Nucleus accumbens (tissue), 56 donors: ENCODE data around the gene IRF5.

Experiments used
- DNase-seq, 56 donors: peaks; one replicate each; lab custom pipeline; 2025; lab: John Stamatoyannopoulos, UW

The IRF5 gene, protein sequence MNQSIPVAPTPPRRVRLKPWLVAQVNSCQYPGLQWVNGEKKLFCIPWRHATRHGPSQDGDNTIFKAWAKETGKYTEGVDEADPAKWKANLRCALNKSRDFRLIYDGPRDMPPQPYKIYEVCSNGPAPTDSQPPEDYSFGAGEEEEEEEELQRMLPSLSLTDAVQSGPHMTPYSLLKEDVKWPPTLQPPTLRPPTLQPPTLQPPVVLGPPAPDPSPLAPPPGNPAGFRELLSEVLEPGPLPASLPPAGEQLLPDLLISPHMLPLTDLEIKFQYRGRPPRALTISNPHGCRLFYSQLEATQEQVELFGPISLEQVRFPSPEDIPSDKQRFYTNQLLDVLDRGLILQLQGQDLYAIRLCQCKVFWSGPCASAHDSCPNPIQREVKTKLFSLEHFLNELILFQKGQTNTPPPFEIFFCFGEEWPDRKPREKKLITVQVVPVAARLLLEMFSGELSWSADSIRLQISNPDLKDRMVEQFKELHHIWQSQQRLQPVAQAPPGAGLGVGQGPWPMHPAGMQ

DNA sequence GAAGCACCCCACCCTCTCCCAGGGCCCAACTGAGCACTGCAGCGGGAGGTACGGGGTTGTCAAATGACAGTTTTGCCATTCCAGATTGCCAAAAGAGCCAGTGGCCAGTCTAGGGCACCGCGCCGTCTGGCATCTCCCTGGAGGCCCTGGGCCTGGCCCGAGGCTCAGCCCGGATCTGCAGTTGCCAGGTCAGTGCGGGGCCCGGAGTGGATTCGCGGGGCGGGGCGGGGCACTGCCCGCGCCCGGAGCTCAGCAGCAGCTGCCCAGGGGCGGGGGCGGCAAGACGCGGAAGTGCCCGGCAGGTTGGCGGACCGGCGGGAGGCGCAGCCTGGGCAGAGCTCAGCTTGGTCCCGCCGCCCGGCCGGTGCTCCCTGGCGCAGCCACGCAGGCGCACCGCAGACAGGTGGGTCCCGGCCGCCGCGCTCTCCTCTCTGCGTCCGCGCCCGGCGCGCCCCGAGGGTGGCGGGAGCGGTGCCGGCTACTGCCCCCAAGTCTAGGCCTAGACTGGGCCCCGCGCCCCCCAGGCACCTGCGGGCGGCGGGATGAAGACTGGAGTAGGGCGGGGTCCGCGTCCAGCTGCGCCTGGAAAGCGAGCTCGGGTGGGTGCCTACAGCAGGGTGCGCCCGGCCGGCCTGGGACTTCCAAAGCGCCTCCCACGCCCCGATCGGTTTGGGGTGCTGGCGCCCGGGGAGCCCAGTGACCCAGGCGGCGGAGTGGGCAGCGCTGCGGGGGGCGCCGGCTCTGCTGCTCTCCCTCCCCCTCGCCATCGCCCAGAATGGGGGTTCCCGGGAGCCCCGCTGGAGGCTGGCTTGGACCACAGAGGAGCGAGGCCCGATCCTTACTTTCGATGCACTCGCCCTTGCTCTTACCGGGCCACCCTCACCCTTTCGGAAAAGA lies at the start of gene IRF5:
TSS of gene IRF5 (plus strand) at position 281 of the 897 bp plus-strand sequence. CDS start 4,155 bp downstream, outside the sequence.
- peak in 3 of 56 donors; percentile 25 to 49 (median 36) for DNase-seq

DNA sequence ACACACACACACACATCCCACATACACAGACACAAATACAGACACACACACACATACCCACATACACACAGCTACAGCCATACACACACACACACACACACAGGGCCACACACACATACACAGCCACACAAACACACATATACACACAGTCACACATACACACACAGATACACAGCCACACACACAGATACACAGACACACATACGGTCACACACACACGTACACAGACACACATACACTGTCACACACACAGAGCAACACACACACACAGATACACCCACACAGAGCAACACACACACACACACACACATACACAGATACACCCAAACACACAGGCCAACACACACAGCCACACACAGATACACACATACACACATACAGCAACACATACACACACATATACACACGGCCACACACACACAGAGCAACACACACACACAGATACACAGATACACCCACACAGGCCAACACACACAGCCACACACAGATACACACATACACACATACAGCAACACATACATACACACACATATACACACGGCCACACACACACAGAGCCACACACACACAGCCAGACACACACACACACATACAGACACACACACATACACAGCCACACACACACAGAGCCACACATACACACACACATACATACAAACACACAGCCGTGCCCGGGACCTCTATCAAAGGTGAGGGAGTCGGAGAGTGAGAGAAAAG lies 49.5 kb upstream of the IRF5 start:
- no peak for DNase-seq

DNA sequence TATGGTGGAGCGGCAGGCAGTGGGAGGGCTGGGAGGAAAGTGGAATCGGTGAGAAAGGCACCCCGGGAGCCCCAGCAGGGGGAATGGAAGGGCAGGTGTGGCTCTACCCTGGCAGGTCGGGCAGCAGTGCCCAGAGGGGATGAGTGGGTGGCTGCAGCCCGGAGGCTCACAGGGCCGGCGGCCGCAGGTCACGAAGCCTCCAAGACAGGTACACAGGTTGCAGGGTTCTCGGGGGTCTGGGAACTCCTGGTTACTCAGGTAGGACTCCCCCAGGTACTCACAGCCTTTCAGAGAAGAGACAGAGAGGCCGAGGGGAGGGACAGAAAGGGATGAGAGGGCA lies 49.0 kb upstream of the IRF5 start:
- DNase-seq = no peak

DNA sequence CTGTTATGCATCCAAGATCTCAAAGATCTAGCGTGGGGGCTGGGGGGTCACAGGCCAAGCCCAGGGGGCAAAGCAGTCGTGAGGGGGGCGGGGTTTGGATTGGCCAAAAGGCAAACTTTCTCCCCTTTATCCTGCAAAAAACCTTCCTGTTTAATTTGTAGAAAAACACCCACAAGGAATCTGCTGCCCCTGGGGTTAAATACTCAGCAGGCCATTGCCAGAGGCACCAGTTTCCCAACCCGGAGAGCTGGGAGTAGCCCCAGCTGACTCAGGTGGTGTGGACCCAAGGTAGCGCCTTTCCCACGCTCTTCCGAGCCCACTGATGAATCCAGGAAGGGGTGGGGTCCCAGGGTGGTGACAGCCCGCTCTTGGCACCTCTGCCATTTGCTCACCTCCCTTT lies 48.6 kb upstream of the IRF5 start:
- no peak for DNase-seq

DNA sequence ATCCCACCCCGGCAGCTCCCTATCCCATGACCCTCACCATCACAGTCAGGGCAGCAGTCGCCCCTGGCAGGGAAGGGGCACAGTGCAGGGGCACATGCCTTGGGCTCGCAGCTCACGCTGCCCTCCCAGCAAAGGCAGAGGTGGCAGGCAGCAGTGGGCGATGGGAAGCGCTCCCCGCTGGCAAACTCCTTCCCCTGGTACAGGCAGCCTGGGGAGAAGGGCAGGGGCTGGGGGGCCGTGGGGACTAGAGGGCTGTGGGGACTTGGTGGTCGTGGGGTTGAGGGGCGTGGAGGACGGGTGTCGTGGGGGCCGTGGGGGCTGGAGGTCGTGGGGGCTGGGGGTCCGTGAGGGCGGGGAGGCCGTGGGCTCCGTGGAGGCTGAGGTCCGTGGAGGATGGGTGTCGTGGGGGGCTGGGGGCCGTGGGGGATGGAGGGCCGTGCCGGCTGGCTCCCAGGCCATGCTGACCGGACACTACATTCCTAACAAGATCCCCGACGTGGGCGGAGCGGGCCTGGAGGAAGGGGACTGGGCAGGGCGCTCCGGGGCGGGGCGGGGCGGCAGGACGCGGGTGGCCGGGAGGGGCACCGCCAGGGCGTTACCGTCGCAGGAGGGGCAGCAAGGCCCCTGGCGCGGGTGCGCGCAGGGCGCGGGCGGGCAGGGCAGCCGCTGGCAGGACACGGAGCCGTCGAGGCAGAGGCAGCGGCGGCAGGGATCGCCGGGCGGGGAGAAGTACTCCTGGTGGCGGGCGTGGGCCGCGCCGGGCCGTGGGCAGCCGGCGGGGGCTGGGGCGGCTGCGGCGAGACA lies 47.2 kb upstream of the IRF5 start:
- no peak for DNase-seq

DNA sequence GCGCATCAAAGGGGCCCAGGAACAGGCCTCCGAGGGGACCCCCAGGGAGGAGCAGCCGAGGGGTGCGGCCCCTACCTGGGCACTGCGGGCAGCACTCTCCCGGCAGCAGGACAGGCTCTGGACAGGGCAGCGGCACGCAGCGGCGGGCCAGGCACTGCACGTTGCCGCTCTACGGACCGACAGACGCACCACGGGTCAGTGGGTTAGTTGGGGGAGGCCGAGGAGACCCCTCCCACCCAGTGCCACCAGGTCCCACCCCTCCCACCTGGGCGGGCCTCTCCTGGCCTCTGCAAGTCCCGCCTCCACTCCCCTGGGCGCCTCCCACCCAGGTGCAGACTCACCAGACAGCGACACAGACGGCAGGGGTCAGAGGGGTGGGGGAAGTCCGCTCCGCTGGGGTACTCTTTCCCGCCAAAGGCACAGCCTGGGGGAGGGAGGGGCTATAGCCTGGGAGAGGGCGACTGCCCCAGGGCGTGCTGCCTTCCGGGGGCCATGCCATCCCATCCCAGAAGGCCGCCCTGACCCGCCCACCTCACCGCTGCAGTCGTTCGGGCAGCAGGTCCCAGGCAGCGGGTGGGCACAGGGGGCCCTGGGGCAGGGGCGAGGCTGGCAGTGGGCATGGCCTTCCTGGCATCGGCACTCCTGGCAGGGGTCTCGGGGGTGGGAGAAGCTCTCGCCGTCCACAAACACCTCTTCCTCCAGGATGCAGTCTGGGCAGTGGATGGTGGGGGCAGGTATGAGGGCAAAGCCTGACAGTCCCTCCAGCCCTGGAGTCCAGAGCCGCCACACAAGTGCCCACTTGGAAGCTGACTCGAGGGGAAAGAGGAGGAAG lies 46.4 kb upstream of the IRF5 start:
- DNase-seq = no peak

DNA sequence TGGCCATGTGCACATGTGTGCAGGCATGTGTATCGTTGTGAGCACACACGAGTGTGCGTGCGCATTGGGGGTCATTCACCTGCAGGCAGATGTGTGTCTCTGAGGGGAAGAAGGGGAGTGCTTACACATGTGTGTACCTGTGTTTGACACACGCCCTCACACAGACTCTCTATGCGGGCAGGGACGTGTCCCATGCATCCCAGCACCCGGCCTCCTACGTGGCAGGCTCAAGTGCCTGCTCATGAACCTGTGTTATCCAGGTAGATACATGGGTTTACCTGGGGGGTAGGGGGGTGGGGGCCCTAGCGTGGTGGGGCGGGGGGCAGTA lies 45.8 kb upstream of the IRF5 start:
- DNase-seq = no peak

DNA sequence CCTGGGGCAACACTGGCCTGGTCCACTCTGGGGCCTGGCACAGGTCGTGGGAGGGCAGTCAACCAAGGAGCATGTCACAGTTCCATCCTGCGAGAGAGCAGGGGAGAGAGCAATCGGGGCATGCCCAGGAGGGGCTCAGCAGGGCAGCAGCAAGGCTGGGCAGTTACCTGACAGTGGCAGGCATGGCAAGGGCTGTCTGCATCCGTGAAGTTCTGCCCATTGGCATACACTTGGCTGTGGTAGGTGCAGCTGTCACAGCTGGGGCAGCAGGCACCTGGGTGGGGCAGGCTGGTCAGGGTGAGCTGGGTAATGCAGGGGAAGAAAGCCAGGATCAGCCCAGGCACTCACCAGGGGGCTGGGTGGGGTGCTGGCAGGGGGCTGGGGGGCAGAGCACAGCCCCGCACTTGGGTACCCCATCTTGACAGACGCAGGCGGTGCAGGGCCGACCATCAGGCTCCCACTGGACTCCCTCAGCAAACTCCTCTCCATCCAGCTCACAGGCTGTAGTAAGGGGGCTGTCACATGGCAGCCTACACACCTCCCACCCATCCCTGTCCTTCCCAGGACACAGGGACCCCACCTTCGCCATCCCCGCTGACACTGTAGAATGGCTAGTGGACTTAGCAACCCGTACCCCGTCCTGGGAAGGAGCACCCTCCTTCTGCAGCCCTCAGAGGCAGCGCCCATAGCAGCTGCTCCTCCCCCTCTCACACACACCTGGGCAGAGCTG lies 45.0 kb upstream of the IRF5 start:
- no peak for DNase-seq

DNA sequence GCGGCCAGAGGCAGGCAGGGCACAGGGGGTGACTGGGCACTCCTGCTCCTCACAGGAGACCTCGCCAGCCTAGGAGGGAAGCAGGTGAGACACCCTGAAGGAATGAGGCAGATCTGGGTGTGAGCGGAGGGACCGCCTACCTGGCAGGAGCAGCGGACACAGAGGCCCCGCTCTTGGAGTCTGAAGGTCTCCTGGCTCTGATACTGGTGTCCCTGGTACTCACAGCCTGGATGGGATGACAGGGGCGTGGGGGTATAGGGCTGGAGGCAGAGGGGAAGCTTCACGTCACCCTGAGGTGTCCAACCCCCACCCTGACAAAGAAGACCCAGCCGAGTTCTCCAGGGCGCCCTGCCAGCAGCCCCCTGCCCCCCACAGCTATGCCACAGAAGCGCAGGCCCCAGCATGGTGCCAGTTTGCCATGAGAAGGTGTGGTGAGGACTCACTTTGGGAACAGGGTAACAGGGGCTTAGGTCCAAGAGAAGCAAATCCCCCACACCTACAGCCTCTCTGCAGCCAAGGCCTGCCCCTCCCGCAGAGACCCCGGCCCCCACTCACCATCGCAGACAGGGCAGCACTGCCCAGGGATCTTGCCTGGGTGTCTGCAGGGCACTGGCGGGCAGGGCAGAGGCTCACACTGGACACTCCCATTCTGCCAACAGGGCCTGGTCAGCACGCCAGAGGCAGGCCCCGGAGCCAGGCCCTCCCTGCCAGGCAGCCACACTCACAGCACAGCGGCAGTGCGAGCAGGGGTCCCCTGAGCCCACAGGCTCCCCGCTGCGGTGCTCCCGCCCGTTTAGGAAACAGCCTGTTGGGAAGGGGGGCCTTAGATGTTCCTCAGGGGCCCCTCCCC lies 44.3 kb upstream of the IRF5 start:
- DNase-seq = no peak

DNA sequence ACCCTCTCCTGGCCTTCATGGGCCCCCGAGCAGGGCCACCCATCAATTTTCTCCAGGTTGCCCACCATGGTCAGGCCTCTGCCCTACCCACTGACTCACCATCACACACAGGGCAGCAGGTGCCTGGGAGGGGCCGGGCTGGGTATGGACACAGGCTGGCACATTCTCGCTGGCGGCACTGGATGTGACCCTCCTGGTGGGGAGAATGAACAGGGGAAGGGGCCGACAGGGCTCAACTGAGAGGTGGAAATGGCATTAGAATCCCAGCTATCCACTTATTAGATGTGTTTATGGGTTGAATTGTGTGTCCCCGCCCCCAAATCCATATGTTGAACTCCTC lies 43.7 kb upstream of the IRF5 start:
- DNase-seq = no peak

DNA sequence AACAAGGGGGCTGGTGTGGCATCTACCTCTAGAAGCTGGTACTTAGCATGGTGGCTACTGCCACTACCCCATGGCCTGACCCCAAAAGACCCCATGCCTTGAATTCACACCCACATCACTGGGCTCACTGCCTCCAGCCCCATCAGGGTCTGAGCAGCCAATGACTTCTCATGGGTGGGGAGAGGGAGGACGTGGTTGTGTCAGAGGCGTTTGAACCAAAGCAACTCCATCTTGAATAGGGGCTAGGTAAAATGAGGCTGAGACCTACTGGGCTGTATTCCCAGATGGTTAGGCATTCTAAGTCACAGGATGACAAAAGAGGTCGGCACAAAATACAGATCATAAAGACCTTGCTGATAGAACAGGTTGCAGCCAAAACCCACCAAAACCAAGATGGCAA lies 42.4 kb upstream of the IRF5 start:
- DNase-seq = no peak

DNA sequence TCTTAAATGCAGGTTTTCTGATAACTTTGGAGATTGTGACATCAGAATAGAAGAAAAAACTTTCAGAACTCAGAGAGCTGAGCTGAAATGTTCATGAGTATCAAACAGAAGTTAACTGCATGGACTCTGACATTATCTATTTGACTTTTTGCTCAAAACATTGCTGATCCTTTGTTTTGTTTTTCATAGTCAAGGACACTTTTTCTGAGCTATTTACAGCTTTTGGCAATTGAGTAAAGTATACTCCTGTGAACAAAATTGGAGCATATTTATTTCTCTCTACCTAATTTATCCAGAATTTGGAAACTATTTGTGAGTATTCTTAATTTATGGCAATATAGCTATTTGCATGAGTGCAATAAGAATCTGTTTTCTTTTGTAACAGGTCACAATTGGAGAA lies 38.3 kb upstream of the IRF5 start:
- no peak for DNase-seq

DNA sequence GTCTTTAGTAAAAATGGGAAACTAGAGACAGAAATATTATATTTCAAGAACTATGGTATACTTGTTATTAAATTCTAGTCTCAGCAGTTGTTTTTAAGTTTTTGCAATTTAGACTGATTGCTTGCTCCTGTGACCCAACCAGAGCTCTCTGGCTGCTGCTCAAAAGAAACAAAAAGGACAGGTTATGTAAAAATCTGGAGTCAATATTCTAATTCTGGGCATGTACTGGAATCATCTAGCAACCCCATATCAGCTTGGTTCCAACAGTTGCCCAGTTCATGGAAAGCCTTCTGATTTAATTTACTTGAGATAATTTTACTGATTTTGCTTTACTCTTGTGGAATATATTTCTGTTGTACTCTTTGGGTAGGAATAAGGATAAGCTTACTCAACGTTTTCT lies 37.5 kb upstream of the IRF5 start:
- no peak for DNase-seq

DNA sequence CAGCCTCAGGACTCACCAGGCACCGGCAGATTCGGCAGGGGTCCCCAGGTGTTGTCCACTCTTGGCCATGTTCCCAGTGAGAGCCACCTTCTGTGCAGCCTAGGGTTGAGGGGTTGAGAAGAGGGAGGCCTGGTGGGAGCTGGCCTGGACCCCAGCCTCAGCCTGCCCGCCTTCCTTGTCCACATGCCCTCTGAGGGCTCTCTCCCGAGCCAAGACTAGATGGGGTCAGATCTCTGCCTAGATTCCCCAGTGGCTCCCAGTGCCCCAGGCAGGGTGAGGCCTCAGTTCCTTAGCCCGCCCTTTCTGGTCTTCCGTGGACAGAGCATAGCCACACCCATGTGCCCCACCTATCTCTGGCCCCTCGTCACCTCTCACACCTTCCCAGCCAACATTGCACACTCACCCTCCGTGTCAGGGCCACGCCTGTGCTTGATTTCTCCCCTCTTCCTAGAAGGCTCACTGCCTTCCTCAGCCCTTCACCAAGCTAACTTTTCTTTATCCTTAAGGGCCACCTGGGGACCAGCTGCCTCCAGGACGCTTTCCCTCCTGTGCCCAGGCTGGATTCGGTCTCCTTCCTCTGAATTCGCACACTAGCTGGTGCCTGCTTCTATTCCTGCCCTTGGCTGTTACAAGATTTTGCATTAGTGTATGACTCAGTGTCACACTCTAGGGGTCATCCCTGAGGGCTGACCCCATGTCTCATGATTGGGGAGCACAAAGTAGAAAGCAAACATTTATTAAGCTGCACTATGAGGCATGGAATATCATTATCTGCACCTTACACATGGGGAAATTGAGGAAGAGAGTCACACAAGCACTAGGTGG lies 34.8 kb upstream of the IRF5 start:
- DNase-seq = no peak

DNA sequence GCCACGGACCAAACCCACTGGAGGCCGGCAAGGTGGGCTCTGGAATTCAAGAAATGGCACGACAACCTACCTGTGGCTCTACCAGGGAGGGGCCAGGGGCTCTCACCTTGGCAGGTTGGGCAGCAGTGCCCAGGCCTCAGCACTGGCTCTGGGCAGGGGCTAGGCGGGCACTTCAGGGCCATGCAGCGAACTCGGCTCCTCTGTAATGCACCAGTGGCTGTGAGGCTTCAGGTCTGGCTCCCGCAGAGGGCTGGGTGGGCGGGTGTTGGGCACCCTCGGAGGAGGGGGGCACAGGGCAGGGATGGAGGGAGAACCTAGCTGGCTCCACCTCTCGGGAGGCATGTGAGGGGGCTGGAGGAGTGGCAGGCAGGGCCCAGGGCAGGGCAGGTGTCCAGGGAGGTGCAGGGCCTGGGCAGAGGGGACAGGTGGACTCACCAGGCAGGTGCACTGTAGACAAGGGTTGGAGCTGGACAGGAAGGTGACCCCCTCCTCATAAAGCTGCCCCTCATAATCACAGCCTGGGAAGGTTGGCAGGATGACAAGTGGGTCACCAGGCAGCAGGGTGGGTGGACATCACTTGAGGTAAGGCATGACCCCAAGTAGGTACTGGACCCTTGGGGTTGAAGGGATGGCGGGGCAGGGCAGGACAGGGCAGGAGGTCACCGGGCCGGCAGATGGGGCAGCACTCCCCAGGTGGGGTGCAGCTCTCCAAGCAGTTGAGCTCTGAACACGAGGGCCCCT lies 33.9 kb upstream of the IRF5 start:
- DNase-seq = no peak
